Spleen (tissue), 11 donors: ENCODE data around the gene DAPK2. TPM values are rescaled to one million over a fixed set of nuclear protein-coding genes. Genes with fewer than 3 reads are reported as not detected.

Experiments used
- DNase-seq: peaks from one replicate; pipeline ENCODE4 v3.0.0-alpha.2; 2020
- H3K27ac ChIP-seq, 8 donors: fragments of 200-600 bp; sonication (generic) in 7 of 8; 1 replicate in 4 of 8; 2 replicates in 4 of 8; pipeline versions ENCODE4 v1.5.0 to v1.8.0; 2016 to 2021; ENCODE audit warnings: inconsistent platforms in 4 of 8, mild to moderate bottlenecking in 4 of 8, moderate library complexity in 1 of 8
- H3K27me3 ChIP-seq, 7 donors: fragments of 200-600 bp; sonication (generic) in 6 of 7; replicated peaks in 1 of 7; 1 replicate in 4 of 7; 2 replicates in 3 of 7; pipeline versions ENCODE4 v1.5.0 to v1.8.0; 2016 to 2021; ENCODE audit warnings: inconsistent platforms in 3 of 7, mild to moderate bottlenecking in 1 of 7
- H3K36me3 ChIP-seq, 6 donors: fragments of 200-600 bp; sonication (generic) in 5 of 6; 1 replicate in 4 of 6; 2 replicates in 2 of 6; pipeline versions ENCODE4 v1.5.0 to v1.8.0; 2016 to 2021; ENCODE audit warnings: inconsistent platforms in 2 of 6
- H3K4me1 ChIP-seq, 6 donors: fragments of 200-600 bp; sonication (generic) in 5 of 6; 1 replicate in 3 of 6; 2 replicates in 3 of 6; pipeline versions ENCODE4 v1.5.0 to v1.8.0; 2016 to 2021; ENCODE audit warnings: inconsistent platforms in 3 of 6
- H3K4me3 ChIP-seq, 8 donors: fragments of 200-600 bp; sonication (generic) in 7 of 8; 1 replicate in 4 of 8; 2 replicates in 4 of 8; pipeline versions ENCODE4 v1.5.0 to v1.8.0; 2016 to 2021; ENCODE audit warnings: inconsistent platforms in 4 of 8, mild to moderate bottlenecking in 4 of 8, moderate library complexity in 2 of 8
- H3K9me3 ChIP-seq, 8 donors: fragments of 200-600 bp; sonication (generic) in 7 of 8; 1 replicate in 4 of 8; 2 replicates in 4 of 8; pipeline versions ENCODE4 v1.5.0 to v1.8.0; 2016 to 2021; ENCODE audit warnings: inconsistent platforms in 4 of 8
- POLR2A ChIP-seq, 3 donors: fragments of 450-650 bp; IDR thresholded peaks; one replicate each; pipeline ENCODE4 v1.5.1; 2017; ENCODE audit warnings: antibody characterized with exemption in 3 of 3, mild to moderate bottlenecking in 1 of 3
- POLR2AphosphoS5 ChIP-seq, 3 donors: sonication (generic); formaldehyde crosslinking; IDR thresholded peaks; one replicate each; pipeline ENCODE4 v1.5.1; 2017; ENCODE audit warnings: antibody characterized with exemption in 3 of 3
- WGBS, 5 donors: extraction: QIAGEN DNeasy Blood & Tissue Kit in 3 of 5; methylation state at CpG; one replicate each; pipeline versions ENCODE4 v1.1.5 to v1.1.7; 2013 to 2018; 5-methylcytosine and 5-hydroxymethylcytosine counted together
- intact Hi-C: fragments of 100-400 bp; cut with DNase I; formaldehyde crosslinking; loops from one replicate; pipeline ENCODE4 v1.15.0; 2023; ENCODE audit warnings: low total_unique reads
- polyA plus RNA-seq, 3 donors: library from polyadenylated mRNA; stranded (reverse); fragments of 200-250 nt; gene quantifications; one replicate each; pipeline ENCODE4 v1.2.1, GENCODE V29; 2013
- total RNA-seq, 7 donors: library from RNA; depleted of rRNA in 3 of 7; stranded (reverse); fragments of >200 nt in 3 of 7; fragmentation: NEBNext Ultra II Directional in 4 of 7; extraction: Animal tissue kit (Norgen Biotek cat#: 25700) in 4 of 7; gene quantifications; one replicate each; pipeline versions ENCODE4 v1.1.0 to v1.2.1, GENCODE V29; 2016 to 2021
- TF ChIP-seq, protein P1 (sequence below), 11 experiments: fragments of 200-600 bp in 7 of 11; fragments of 450-650 bp in 4 of 11; sonication (generic) in 4 of 11; IDR thresholded peaks in 8 of 11; conservative IDR thresholded peaks in 3 of 11; 1 replicate in 7 of 11; 2 replicates in 4 of 11; pipeline versions ENCODE4 v1.4.0 to v1.8.0; 2016 to 2021; ENCODE audit warnings: antibody characterized with exemption in 11 of 11, inconsistent platforms in 4 of 11, mild to moderate bottlenecking in 1 of 11
- donor health status: healthy with polysubstance abuse.
- donor health status: DM: no; HTN: no; CAD: no; lungs with moderate emphysema.
- donor health status: DM: no; HTN: no; CAD: no.
- donor health status: Bipolar disorder and iron deficiency.
- donor health status: healthy.
- donor health status: DM: no; HTN: no; CAD: no.
- donor health status: DM: yes; HTN: yes; CAD: no.

Gene DAPK2
- total and polyA plus RNA-seq, 10 donors, result 4.9 to 38.3 (median 15.5) TPM

GRCh38 chr15:64071931-64072765, 25.9 kb upstream of the DAPK2 start:
- Histone ChIP-seq H3K4me3 (no peak overlapping the region), H3K27ac (peak overlapping the region; percentile 24 to 77 (median 58)), H3K36me3 (peaks cover 0 to 60% (median 22%) of the 10 kb centered on the region in 6 donors), H3K27me3 (no peaks in the 10 kb centered on the region), H3K9me3 (no peaks in the 10 kb centered on the region), H3K4me1 (peaks cover 5 to 65% (median 24%) of the 10 kb centered on the region in 6 donors)
- intact Hi-C loops, result no loop called here
- TF ChIP-seq POLR2AphosphoS5 (IDR thresholded peaks at IDR 0.05) (no peak), POLR2A (IDR thresholded peaks at IDR 0.05) (no peak)
- TF ChIP-seq, protein P1, sequence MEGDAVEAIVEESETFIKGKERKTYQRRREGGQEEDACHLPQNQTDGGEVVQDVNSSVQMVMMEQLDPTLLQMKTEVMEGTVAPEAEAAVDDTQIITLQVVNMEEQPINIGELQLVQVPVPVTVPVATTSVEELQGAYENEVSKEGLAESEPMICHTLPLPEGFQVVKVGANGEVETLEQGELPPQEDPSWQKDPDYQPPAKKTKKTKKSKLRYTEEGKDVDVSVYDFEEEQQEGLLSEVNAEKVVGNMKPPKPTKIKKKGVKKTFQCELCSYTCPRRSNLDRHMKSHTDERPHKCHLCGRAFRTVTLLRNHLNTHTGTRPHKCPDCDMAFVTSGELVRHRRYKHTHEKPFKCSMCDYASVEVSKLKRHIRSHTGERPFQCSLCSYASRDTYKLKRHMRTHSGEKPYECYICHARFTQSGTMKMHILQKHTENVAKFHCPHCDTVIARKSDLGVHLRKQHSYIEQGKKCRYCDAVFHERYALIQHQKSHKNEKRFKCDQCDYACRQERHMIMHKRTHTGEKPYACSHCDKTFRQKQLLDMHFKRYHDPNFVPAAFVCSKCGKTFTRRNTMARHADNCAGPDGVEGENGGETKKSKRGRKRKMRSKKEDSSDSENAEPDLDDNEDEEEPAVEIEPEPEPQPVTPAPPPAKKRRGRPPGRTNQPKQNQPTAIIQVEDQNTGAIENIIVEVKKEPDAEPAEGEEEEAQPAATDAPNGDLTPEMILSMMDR (IDR thresholded peaks at IDR 0.05 in 8 of 11, conservative IDR thresholded peaks at IDR 0.05 in 3 of 11), result no peak
- no peak for DNase-seq
- WGBS, 5 donors, result 84 to 97% (median 95%) methylated on average over 4 of the region's 4 CpGs

- H3K9me3 ChIP-seq, result no peaks in the 10 kb centered on the region
- no peaks in the 10 kb centered on the region for H3K27me3 ChIP-seq
- H3K27ac ChIP-seq, result peak overlapping the region in 7 of 8 donors; percentile 51 to 77 (median 58)
- H3K4me1 ChIP-seq, result peaks cover 5 to 64% (median 25%) of the 10 kb centered on the region in 6 donors
- no peak for DNase-seq
- H3K36me3 ChIP-seq, result peaks cover 0 to 56% (median 22%) of the 10 kb centered on the region in 6 donors
- TF ChIP-seq, protein P1 (IDR thresholded peaks at IDR 0.05 in 8 of 11, conservative IDR thresholded peaks at IDR 0.05 in 3 of 11), result no peak
- TF ChIP-seq POLR2AphosphoS5 (IDR thresholded peaks at IDR 0.05) (peak in 1 of 3 donors; percentile 38), POLR2A (IDR thresholded peaks at IDR 0.05) (no peak)
- 65 to 88% (median 82%) methylated on average over 5 to 8 of the region's 8 CpGs for WGBS, 5 donors
- no peak overlapping the region for H3K4me3 ChIP-seq
- intact Hi-C loops, result no loop called here
Observed at GRCh38 chr15:64070965-64071851, 24.9 kb upstream of the DAPK2 start.

- Histone ChIP-seq H3K4me1 (peaks cover 5 to 64% (median 25%) of the 10 kb centered on the region in 6 donors), H3K9me3 (no peaks in the 10 kb centered on the region), H3K27ac (peak overlapping the region in 2 of 8 donors; percentile 71 to 72), H3K27me3 (no peaks in the 10 kb centered on the region), H3K36me3 (peaks cover 0 to 47% (median 17%) of the 10 kb centered on the region in 6 donors), H3K4me3 (no peak overlapping the region)
- 93 to 97% (median 96%) methylated on average over 3 of the region's 3 CpGs for WGBS, 5 donors
- no peak for DNase-seq
- TF ChIP-seq, protein P1 (IDR thresholded peaks at IDR 0.05 in 8 of 11, conservative IDR thresholded peaks at IDR 0.05 in 3 of 11), result no peak
- TF ChIP-seq POLR2AphosphoS5 (IDR thresholded peaks at IDR 0.05) (no peak), POLR2A (IDR thresholded peaks at IDR 0.05) (no peak)
- intact Hi-C loops, result no loop called here
Observed at GRCh38 chr15:64070106-64070505, 23.8 kb upstream of the DAPK2 start.
